A549 treated with AZD9567 at 1 μM for 4 hours (cell line): ENCODE results near the gene ING2. TPM values are rescaled to one million over a fixed set of nuclear protein-coding genes. Genes with fewer than 3 reads are reported as not detected.

Source experiments
- total RNA-seq: library from RNA; stranded (reverse); fragments of 200-300 nt; extraction: Qiagen RNA extraction; gene quantifications from 5 replicates; pipeline ENCODE4 v1.2.3, GENCODE V29; 2022; ENCODE audit not compliant: insufficient read depth

ING2 gene
- 10.1 to 11.8 TPM (median 11.2 TPM) in 5 replicates for total RNA-seq

DNA sequence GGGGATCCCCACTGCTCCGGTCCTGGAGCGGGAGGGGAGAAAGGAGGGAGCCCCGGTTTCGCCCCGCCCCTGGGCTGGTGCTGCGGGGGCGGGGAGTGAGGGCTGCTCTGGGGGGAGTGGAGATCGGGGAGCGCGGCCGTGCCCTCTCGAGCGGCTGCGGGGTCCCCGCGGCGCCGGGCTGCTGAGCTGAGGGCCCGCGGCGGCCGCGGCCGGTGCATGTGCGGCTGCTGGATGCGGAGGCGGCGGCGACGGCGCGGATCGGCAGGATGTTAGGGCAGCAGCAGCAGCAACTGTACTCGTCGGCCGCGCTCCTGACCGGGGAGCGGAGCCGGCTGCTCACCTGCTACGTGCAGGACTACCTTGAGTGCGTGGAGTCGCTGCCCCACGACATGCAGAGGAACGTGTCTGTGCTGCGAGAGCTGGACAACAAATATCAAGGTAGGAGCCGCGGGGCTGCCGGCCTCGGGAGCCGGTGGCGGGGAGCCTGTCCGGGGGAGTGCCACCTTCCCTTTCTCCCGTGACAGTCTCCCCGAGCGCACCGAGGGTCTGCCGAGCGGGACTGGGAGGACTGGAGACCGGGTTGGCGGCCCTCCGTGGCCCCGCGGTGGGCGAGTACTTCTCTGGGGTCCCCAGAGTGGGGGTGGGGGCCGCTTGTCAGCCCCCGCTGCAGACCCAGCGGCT lies at the start of gene ING2:
Gene ING2, plus strand, starts transcription at position 129 of the 681 bp plus-strand sequence. Its CDS starts 138 bp downstream, at position 267.

Other genes starting within 250 kb of the ING2 start
- gene CLDN22, start 184.8 kb upstream of the ING2 start, total RNA-seq, result not detected in 5 replicates
- not detected in 5 replicates for gene CLDN24, start 182.6 kb upstream of the ING2 start, total RNA-seq
- 9.7 to 19.8 TPM (median 11.9 TPM) in 5 replicates for gene CDKN2AIP, start 60.4 kb upstream of the ING2 start, total RNA-seq
- 15.0 to 21.4 TPM (median 17.3 TPM) in 5 replicates for gene RWDD4, start 154.1 kb downstream of the ING2 start, total RNA-seq
- 8.8 to 27.9 TPM (median 10.7 TPM) in 5 replicates for gene TRAPPC11, start 154.2 kb downstream of the ING2 start, total RNA-seq